Esophagus squamous epithelium (tissue), 4 donors: ENCODE measurements around the gene CCL4.
"Not testable (repeated sequence)": the region's sequence is repeated elsewhere in the genome, so short reads cannot be mapped to it uniquely, and the experiment has no call there.

Experiments used
- CTCF ChIP-seq, 6 experiments: fragments of 450-650 bp in 4 of 6; fragments of 200-600 bp in 2 of 6; sonication (generic) in 2 of 6; IDR thresholded peaks; one replicate each; pipeline ENCODE4 v1.5.1; 2016 to 2019; ENCODE audit warnings: antibody characterized with exemption in 6 of 6, mild to moderate bottlenecking in 4 of 6, moderate library complexity in 4 of 6
- POLR2A ChIP-seq, 4 donors: fragments of 450-650 bp; IDR thresholded peaks; one replicate each; pipeline ENCODE4 v1.6.1; 2017; ENCODE audit warnings: antibody characterized with exemption in 4 of 4, mild to moderate bottlenecking in 4 of 4, moderate library complexity in 3 of 4

- not testable (repeated sequence) for TF ChIP-seq CTCF, POLR2A (IDR thresholded peaks at IDR 0.05)
Measured at GRCh38 chr17:36103401-36103975, at the start of gene CCL4.
